Femur (tissue), 1 donor: ENCODE results near the gene CYB561.

Experiments
- DNase-seq: peaks from one replicate; pipeline ENCODE4 v3.0.0-alpha.2; 2017

CYB561 gene

DNA sequence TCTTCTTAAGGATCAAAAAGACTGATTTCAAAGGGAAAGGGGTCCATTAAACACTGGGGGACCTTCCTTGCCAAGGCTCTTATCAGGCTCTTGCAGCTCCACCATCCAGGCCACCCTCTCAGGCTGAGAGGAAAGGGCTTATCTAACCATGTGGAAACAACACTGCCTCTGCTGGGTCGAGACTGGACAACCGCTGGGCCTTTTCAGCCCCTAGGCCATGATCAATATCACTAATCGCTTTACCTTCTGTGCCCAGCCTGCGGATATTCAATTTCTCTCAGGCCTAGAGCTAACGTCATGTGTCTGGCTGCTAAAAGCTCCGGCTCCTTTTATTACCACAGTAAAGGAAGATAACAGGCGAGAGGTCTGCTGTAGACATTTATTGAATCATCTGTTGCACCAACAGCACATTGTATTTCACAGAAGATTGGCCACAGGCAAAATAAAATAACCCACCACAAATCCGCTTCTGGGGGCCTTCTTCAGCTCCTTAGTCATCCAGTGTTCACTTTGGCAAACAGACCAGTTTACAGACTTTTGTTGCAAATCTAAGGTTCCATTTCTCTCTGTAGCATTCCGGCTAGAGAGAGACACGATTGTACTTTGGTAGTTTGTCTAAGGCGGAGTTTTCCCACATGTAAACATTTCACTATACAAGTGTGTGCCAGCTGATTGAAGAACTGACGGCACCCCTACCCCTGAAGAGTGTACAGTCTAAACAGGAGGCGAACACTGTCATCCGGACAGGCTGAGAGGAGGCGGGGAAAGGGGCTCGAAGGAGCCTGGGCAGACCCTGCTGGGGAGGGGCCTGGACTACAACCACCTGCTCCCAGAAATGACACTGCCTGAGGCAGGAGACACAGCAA is 13.9 kb downstream of the CYB561 start:
- DNase-seq, result no peak

DNA sequence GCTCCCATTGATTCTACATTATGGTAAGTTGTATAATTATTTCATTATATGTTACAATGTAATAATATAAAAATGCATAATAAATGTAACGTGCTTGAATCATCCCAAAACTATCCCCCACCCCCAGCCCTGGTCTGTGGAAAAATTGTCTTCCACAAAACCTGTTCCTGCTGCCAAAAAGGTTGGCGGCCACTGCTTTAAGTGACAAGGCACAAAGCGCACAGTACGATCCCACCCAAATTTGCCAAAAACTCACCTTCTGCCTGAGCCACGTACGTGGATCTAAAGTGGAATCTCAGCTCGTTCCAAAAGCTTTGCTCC is 14.5 kb downstream of the CYB561 start:
- no peak for DNase-seq

DNA sequence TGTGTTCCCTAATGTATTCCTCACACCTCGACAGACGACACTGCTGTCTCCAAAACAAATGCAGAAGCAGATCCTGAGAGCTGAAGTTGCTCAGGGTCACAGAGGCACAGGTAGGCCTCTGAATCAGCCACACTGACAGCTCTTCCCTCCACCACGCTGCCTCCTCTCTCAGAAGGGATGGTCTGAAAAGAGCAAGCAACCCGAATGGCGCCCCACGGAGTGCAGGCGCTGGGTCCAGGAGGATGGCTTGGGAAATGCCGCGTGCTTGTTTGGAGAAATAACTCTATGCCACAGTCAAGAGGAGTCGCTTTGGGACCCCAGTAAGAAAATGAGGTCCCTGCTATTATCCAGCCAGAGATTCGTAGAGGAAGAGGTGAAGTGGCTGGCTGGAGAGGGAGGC is 15.9 kb downstream of the CYB561 start:
- DNase-seq, result no peak

DNA sequence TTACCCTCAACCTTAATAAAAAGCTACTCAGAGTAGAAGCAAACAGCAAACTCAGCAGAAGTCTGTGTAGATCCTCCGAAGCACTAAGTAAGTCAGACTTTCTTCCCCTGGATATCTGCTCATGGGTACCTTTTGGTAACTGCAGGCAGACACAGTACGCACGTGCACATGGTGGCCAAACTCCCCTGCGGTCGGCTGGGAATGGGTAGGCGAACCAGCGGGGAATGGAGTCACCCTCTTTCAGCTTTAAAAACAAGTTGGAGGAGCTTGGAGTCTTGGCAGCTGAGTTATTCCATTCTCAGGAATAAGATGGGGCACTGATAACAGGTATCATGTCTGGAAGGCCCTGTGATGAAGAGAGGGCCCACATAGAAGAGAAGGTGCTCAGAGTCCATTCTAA is 16.3 kb downstream of the CYB561 start:
- no peak for DNase-seq

DNA sequence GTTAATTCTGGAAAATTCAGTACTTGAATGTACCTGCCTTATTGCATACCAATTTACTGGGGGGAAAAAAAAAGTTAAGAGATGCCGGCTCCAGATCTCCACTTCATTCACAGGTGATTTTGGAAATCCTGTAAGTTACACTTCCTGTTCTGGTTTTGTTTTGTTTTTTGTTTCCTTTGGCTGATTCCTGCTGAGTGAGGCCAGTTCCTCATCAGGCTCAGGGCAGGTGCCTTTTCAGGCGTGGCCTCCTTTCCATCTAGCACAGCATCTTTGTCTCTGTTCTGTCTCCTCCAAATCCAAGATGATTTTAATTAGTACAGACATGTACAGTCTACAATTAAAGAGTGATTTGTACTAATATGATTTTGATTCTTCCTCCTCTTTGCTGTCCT is 19.2 kb downstream of the CYB561 start:
- DNase-seq, result no peak

DNA sequence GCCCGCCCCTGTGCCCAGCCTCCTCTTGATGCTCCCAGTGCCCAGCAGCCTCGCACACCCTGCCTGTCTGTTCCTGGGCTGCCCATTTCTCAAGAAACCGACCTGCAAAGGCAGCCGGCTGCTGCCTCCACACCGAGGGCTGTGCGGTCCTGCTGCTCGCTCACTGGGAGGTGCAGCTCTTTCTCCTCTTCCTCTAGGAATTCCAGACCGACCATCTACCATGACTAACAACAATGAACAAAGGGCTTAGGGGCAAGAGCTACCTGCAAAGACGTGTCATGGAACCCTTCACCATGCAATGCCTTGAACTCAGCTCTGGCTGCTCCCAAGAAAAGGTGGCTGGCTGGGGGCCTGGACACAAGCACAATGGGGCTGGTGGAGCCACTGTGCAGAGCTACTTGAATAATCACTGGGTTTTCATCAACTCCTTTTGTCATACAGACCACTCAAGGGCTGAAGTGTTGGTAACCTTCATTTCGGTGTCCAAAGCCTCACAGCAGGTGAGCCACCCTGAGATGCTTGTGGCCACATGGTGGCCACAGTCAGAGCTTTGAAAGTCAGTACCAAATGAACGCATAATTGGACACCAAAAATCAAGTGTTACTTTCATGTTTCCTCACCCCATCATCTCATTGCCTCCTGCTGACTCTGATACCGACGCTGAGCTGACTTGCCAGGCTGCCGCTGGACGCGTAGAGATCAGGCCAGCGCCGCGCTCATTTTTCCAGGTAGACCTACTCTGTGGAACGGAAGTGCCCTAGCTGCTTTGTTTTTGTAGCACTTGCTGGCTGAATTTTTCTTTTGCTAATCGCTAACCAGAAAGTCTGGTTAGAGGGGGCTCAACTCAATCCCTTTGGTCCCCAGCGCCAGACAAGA is 19.8 kb downstream of the CYB561 start:
- DNase-seq, result peak; percentile 12

DNA sequence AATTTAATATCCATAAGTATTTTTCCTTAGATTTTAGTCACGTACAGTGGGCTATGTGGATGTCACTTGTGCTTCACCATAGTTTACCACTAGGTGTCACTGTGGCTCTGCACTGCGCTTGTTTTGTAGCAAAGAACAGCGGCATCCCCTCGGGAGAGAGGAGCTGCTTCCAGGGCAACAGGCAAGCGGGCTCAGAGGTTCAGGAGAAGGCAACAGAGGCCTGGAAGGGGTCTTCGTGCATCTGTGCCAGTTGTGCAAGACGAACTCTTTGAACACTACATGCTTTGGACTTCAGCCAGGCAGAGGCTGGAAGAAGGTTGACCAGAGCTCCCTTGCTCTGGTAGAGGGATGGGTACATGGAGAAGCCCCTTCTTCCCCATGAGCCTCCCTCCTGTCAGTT is 20.6 kb downstream of the CYB561 start:
- DNase-seq, result peak; percentile 86

DNA sequence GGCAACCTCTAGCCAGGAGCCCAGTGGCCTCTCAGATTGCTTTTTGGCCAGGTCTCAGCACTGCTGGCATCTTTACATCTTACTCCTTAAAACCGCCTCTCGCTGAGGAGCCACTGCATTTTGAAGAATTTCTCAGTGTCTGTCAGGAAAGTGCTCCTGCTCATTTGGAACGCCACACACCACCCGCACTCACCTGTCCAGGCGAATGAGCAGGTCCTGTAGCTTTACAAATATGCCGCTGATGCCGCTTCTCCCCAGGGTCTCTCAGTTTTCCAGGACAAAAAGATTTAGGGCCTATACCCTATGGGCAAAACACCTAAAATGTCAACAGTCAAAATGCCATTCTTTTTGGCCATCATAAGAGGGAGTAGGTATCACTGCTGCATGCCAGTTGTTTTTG is 22.1 kb downstream of the CYB561 start:
- DNase-seq, result no peak

DNA sequence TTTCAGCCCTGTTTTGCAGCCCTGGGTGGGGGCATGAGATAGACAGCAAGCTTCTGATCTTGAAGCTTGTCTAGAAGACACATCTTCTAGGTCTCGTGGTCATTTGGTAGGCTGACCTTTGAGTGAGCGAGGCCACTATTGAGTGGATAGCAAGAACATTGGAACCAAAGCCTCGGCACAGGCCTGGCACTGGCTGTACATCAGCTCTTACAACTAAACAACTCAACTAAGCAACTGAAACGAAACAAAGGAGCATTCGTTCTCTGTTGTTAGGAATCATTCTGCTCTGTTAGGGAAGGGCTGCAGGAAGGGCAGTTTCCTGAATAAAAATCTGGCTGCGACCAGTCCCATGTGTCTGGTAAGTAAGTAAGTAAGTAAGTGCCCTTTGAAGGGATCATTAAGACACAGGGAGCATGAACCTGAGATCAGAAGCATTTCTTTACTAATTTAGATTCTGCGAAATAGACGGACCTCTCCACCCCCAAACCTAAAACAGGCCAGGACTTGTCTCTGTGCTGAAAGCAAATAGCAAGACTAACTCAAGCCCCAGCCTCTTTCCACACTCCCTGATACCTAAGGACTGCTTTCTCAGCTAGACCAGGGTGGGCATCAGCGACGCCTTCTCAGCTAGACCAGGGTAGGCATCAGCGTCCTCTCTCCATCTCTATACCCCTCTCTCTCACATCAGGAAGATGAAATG is 22.7 kb downstream of the CYB561 start:
- no peak for DNase-seq

DNA sequence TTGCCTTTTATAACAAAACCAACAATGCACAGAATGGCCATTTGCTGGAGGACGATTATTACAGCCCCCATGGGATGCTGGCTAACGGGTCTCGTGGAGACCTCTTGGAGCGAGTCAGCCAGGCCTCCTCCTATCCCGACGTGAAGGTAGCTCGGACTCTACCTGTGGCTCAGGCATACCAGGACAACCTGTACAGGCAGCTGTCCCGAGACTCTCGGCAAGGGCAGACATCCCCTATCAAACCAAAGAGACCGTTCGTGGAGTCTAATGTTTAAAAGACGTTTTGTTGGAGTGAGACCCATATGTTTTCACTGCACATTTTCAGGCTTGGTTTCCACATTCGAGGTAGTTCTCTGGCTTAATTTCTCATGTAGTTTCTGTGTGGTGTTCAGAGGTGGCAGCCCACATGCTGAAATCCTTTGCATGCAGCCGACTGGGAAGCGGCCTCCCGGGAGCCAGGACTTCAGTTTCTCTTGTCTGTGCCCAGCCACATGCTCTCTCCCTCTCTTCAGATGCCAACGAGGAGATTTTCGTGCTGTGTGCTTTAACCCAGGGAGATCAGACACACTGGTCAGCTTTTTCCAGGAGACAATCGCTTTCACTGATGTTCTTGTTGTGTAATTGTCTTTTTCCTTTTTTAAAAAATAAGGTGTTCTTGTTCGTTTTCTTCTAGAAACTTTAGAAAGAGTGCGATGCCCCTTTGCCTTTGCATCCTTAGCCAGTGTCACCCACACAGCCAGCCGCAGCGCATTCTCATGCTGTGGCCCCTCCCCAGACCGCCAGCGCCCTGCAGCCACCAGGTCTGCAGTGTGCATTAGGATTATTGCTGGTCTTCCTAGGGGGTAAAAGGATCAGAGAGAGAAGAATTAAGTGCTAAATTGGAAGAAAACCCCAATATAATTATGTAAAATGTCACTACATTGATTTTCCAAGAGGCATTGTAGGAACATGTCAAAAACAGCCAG is 24.1 kb downstream of the CYB561 start:
- no peak for DNase-seq

DNA sequence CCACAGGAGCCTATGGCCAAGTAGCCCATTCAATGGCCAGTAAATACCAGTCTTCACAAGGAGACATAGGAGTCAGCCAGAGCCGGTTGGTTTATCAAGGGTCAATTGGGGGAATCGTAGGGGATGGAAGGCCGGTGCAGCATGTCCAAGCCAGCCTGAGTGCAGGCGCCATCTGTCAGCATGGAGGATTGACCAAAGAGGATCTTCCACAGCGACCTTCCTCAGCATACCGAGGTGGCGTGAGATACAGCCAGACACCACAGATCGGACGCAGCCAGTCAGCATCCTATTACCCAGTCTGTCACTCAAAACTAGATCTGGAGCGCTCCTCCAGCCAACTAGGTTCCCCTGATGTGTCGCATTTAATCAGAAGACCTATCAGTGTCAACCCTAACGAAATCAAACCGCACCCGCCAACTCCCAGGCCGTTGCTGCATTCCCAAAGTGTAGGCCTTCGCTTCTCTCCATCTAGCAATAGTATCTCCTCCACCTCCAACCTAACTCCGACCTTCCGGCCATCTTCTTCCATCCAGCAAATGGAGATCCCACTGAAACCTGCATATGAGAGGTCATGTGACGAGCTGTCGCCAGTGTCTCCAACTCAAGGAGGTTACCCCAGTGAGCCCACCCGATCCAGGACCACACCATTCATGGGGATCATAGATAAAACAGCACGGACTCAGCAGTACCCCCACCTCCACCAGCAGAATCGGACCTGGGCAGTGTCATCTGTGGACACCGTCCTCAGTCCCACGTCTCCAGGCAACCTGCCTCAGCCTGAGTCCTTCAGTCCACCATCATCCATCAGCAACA is 25.0 kb downstream of the CYB561 start:
- no peak for DNase-seq

DNA sequence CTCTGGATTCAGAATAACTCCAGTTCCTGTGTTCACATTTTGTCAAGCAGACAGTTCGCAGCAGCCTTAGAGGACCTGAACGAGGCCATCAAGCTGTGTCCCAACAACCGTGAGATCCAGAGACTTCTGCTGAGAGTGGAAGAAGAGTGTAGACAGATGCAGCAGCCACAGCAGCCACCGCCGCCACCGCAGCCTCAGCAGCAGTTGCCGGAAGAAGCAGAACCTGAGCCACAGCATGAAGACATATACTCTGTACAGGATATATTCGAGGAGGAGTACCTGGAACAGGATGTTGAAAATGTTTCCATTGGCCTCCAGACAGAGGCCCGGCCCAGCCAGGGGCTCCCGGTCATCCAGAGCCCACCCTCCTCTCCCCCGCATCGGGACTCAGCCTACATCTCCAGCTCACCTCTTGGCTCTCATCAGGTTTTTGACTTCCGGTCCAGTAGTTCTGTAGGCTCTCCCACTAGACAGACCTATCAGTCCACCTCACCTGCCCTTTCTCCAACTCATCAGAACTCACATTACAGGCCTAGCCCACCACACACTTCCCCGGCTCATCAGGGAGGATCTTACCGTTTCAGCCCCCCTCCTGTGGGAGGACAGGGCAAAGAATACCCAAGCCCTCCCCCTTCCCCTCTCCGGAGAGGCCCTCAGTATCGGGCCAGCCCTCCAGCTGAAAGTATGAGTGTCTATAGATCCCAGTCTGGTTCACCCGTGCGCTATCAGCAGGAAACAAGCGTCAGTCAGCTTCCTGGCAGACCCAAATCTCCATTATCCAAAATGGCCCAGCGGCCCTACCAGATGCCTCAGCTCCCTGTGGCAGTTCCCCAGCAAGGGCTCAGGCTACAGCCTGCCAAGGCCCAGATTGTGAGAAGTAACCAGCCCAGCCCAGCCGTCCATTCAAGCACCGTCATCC is 25.9 kb downstream of the CYB561 start:
- DNase-seq, result no peak

DNA sequence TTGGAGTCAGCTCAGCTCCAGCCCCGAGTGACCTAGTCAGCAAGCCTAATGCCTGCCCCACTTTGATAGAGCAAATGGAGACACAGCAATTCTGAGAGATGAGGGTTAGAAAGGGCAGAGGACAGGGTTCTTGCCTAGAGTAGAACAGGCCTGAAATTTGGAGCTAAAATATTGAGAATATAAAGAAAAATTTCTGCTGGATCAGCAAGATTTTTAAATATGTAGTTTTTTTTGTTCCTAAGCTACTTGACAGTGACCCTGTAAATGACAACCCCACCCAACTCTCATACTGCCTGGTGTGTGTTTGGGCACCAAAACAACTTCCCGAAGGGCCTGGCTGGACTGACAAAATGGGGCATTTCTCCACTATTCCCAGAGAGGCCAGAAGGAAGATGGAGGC is 26.7 kb downstream of the CYB561 start:
- no peak for DNase-seq

DNA sequence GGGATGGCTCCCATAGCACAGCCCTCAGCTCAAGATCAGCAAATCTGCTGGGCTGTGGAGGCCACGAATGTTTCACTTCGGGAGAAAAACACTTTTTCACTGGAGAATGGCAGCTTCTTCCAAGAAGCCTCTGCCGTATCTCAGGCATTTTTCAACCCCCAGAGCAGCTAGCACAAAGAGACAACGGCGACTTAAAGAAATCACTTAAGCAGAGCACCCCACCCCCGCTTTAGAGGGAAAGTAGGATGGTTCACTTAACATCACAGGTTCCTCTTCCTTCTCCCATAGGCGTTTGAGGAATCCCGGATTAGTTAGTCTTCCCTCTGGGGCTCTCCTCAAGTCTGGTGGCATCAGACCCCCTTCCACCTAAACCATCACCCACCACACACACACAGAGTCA is 27.6 kb downstream of the CYB561 start:
- DNase-seq, result no peak

DNA sequence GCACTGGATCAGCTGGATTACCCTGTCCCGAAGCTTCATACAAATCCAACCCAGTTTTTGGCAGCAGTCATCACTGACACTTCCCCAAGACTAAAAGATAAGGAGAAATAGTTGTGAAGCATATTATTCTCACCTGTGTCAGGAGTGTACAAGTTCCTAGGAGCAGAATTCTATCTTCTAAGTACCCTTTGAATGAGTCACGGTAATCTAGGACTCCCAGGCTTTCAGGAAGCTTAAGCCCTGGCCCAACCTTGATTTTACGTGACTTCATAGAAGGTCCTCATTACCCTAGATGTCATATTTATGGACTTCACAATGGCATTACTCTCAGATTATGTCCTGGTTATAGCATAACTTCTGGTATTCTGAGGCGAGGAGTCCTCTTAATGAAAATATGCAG is 31.9 kb downstream of the CYB561 start:
- no peak for DNase-seq

DNA sequence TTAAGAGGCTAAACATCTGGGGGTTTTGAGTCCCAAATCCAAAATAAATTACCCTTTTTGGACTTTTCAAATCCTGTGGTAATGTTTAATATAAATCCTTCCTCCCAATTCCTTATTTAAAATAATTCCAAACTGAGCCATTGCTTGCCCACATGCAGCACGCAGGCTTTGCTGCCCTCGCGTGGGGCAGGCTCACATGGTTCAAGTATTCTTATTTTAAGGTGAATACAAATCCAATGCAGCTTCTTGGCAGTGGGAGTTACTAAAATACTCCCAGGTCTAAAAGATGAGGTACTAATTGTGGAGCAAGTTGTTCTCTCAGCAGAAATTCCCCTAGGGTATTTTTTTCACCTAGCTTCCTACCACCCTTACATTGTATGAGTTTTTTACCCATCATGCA is 33.0 kb downstream of the CYB561 start:
- DNase-seq, result no peak

DNA sequence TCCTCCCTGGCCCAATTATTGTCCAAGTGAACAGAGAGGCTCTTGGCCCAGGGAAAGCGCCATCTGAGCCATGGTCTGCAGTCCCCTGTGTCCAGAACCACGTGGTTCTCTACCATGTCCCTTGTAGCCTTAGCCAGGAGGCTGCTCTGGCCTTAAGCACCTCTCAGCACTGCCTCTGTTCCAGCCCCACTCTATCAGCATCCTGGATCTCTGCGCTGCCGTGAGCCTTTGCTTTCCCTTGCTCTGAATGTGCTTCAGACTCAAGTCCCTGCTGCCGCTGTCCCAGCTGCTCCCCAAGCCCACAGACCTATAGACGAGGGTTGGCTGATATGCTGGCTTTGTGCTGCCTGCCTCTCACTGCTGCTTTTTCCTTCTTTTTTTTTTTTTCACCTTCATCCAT is 33.9 kb downstream of the CYB561 start:
- no peak for DNase-seq

DNA sequence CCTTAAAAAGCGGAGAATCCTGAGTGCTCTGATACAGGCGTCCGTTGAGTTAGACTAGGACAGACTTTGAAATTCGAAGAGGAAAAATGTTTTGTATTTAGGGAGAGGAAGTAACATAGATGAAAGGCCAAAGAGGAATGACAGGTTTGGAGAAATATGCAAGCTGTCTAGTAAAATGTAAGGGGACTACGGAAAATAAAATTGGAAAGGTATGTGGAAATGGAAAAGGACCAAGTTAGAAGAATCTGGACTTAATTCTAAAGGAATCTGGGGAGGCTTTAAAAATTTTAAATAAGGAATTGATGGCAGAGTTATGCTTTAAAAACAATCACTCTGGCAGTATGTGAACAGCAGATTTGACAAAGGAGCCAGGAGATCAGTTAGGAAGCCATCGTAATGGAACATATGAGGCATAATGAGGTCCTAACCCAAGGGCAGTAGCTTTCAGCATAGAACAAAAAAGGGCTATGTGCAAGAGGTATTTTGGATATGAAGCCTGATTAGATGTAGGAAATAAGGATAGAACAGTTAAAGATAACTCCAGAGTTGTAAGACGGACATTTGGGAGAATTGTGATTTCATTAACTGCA is 38.3 kb downstream of the CYB561 start:
- no peak for DNase-seq

DNA sequence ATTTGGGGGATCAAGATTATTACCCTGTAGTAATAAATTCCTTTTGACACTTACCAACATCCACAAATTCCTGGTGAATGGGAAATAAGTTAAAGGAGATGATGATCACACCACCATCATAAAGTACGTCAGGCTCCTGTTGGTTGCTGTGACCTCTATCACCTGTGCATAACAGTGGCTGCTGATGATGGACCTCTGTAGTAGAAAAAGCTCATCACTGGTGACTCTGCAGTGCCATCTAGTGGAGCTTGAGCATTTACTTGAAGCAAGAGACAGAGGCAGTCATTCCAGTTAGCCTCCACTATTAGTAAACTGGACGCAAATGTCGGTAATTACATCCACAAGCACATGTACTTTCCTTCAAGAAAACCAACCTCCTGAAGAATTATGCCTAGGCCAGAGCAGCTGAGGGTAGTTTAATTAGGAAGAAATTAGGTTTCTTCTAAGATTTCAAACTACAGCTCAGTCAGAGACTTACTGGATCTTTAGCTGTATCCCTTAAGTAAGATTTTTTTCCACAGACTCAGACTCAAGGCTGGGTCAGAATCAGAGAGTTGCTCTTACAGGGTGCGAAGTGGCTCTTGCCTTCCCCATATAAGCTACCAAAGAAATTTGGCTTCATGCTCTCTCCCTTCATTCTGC is 39.3 kb downstream of the CYB561 start:
- peak; percentile 83 for DNase-seq
